Thymus (tissue), 11 donors: ENCODE results near the gene CHD5. TPM values are rescaled to one million over a fixed set of nuclear protein-coding genes. Genes with fewer than 3 reads are reported as not detected.
A peak's percentile ranks its signal among the peaks of the same experiment; 100 is the strongest.

Experiments used
- DNase-seq, 9 donors: peaks; one replicate each; pipeline ENCODE4 v3.0.0-alpha.2; 2013; ENCODE audit warnings: low spot score in 9 of 9, low read depth in 6 of 9, missing footprints in 1 of 9
- H3K27ac ChIP-seq, 2 donors: one replicate each; pipeline ENCODE4 v1.5.1; 2013; ENCODE audit warnings: control low read depth in 1 of 2, low read depth in 1 of 2, low read length in 1 of 2, mild to moderate bottlenecking in 1 of 2, moderate library complexity in 1 of 2
- H3K27me3 ChIP-seq, 2 donors: one replicate each; pipeline ENCODE4 v1.5.1; 2013; ENCODE audit warnings: low read length in 1 of 2; ENCODE audit not compliant: control insufficient read depth in 2 of 2, insufficient read depth in 1 of 2
- H3K36me3 ChIP-seq, 2 donors: one replicate each; pipeline ENCODE4 v1.5.1; 2013; ENCODE audit warnings: low read length in 1 of 2, mild to moderate bottlenecking in 1 of 2, moderate library complexity in 1 of 2; ENCODE audit not compliant: control insufficient read depth in 2 of 2, insufficient read depth in 2 of 2
- H3K4me1 ChIP-seq, 2 donors: one replicate each; pipeline ENCODE4 v1.5.1; 2013; ENCODE audit warnings: low read length in 2 of 2; ENCODE audit not compliant: control insufficient read depth in 2 of 2, insufficient read depth in 2 of 2
- H3K4me3 ChIP-seq, 2 donors: one replicate each; pipeline ENCODE4 v1.5.1; 2013; ENCODE audit warnings: low read length in 2 of 2, control low read depth in 1 of 2, mild to moderate bottlenecking in 1 of 2
- H3K9me3 ChIP-seq, 2 donors: one replicate each; pipeline ENCODE4 v1.5.1; 2013; ENCODE audit warnings: low read length in 1 of 2, mild to moderate bottlenecking in 1 of 2; ENCODE audit not compliant: control insufficient read depth in 2 of 2, insufficient read depth in 1 of 2
- WGBS: extraction: QIAGEN DNeasy Blood & Tissue Kit; methylation state at CpG from one replicate; pipeline ENCODE4 v1.1.7; 2013; 5-methylcytosine and 5-hydroxymethylcytosine counted together
- polyA plus RNA-seq: library from polyadenylated mRNA; stranded (reverse); fragments of 200-250 nt; gene quantifications from one replicate; pipeline ENCODE4 v1.2.3, GENCODE V29; 2013
- total RNA-seq: library from RNA; stranded (reverse); fragments of 120-200 nt; gene quantifications from one replicate; pipeline ENCODE4 v1.2.4, GENCODE V29; 2013
- donor health status: healthy.

Gene CHD5
- total and polyA plus RNA-seq, 2 donors: 0.28 to 0.98 TPM

- Histone ChIP-seq H3K4me3 (no peak overlapping the region), H3K4me1 (no peaks in the 10 kb centered on the region), H3K27me3 (peaks cover 0 to 10% of the 10 kb centered on the region in 2 donors), H3K27ac (no peak overlapping the region), H3K36me3 (no peaks in the 10 kb centered on the region), H3K9me3 (no peaks in the 10 kb centered on the region)
- peak in 2 of 9 donors; percentile 21 to 26 for DNase-seq
- 46% methylated on average over 15 of the region's 15 CpGs for WGBS
Observed at GRCh38 chr1:6108937-6109614, 71.0 kb downstream of the CHD5 start.

DNA sequence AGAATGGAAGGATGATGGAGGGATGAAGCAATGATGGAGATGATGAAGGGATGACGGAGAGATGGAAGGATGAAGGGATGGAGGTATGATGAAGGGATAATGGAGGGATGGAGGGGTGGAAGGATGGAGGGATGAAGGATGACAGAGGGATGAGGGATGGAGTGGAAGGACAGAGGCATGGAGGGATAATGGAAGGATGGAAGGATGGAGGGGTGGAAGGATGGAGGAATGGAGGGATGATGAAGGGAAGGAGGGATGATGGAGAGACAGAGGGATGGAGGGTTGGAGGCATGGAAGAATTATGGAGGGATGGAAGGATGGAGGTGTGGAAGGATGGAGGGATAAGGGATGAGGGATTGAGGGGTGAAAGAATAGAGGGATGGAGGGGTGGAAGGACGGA lies 71.6 kb downstream of the CHD5 start:
- H3K27ac ChIP-seq: no peak overlapping the region
- no peak overlapping the region for H3K4me3 ChIP-seq
- 66% methylated on average over 2 of the region's 2 CpGs for WGBS
- no peaks in the 10 kb centered on the region for H3K9me3 ChIP-seq
- H3K27me3 ChIP-seq: peaks cover 0 to 10% of the 10 kb centered on the region in 2 donors
- no peaks in the 10 kb centered on the region for H3K36me3 ChIP-seq
- no peaks in the 10 kb centered on the region for H3K4me1 ChIP-seq
- DNase-seq: no peak

DNA sequence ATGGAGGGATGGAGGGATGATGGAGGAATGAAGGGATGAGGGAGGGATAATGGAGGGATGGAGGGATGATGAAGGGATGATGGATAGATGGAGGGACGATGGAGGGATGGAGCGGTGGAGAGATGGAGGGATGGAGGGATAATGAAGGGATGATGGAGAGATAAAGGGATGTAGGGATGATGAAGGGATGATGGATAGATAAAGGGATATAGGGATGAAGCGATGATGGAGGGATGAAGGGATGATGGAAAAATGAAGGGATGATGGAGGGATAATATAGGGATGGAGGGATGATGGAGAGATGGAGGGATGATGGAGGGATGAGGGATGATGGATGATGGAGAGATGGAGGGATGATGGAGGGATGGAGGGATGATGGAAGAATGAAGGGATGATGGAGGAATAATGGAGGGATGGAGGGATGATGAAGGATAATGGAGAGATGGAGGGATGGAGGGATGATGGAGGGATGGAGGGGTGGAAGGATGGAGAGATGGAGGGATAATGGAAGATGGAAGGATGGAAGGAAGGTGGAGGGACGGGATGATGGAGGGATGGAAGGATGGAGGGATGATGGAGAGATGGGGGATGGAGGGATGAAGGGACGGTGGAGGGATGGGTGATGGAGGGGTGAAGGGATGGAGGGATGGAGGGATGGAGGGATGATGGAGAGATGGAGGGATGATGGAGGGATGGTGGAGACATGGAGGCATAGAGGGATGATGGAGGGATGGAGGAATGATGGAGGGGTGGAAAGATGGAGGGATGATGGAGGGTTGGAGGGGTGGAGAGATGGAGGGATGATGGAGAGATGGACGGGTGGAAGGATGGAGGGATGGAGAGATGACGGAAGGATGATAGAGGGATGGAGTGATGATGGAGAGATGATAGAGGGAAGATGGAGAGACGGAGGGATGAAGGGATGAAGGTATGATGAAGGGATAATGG lies 72.4 kb downstream of the CHD5 start:
- no peaks in the 10 kb centered on the region for H3K4me1 ChIP-seq
- H3K36me3 ChIP-seq: no peaks in the 10 kb centered on the region
- no peak for DNase-seq
- H3K9me3 ChIP-seq: no peaks in the 10 kb centered on the region
- H3K4me3 ChIP-seq: no peak overlapping the region
- H3K27ac ChIP-seq: no peak overlapping the region
- H3K27me3 ChIP-seq: peaks cover 0 to 10% of the 10 kb centered on the region in 2 donors
- 92% methylated on average over 8 of the region's 8 CpGs for WGBS

- H3K4me3 ChIP-seq: no peak overlapping the region
- peaks cover 0 to 10% of the 10 kb centered on the region in 2 donors for H3K27me3 ChIP-seq
- no peak for DNase-seq
- no peaks in the 10 kb centered on the region for H3K4me1 ChIP-seq
- 98% methylated on average over 6 of the region's 6 CpGs for WGBS
- H3K9me3 ChIP-seq: no peaks in the 10 kb centered on the region
- H3K36me3 ChIP-seq: no peaks in the 10 kb centered on the region
- H3K27ac ChIP-seq: no peak overlapping the region
Observed at GRCh38 chr1:6106977-6107376, 73.1 kb downstream of the CHD5 start.

DNA sequence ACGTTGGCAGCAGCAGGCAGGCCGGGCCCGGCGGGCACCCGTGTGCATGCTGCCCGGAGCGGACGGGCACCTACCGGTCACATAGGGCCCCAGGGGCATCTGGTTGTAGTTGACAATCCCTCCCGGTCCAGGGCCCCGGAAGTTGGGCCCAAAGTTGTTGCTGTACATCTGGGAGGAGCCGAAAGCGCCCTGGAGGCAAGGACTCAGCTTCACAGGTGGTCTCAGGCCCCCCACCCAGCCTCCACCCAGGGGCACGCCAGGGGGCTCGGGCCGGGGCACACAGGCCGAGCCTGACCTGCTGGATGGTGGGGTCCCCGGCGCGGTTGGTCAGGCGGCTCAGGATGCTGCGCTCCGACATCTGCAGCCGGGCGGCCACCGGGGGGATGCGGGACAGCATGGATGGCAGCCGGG lies 73.8 kb downstream of the CHD5 start:
- Histone ChIP-seq H3K27me3 (peaks cover 0 to 6% of the 10 kb centered on the region in 2 donors), H3K9me3 (no peaks in the 10 kb centered on the region), H3K4me3 (no peak overlapping the region), H3K27ac (no peak overlapping the region), H3K4me1 (no peaks in the 10 kb centered on the region), H3K36me3 (no peaks in the 10 kb centered on the region)
- no peak for DNase-seq
- WGBS: 95% methylated on average over 28 of the region's 28 CpGs

DNA sequence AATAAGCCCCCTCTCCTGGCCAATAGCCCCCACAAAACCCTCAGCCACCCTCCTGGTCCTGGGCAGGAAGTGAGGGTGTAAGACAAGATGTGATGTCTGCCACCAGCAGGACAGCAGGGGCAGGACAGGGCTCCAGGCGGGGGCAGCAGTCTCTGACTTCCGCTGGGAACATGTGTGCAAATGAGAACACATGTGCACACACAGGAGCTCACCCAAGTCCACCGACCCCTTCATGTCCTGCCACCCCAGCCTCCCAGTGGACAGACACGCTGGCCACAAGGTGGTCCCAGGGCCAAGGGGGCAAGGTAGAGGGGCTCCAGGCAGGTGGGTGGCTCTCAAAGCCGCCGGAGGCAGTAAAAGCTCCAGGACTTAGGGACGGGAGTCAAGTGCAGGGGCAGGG lies 74.4 kb downstream of the CHD5 start:
- no peaks in the 10 kb centered on the region for H3K4me1 ChIP-seq
- DNase-seq: no peak
- WGBS: 94% methylated on average over 7 of the region's 7 CpGs
- no peak overlapping the region for H3K27ac ChIP-seq
- H3K4me3 ChIP-seq: no peak overlapping the region
- no peaks in the 10 kb centered on the region for H3K36me3 ChIP-seq
- H3K27me3 ChIP-seq: peaks cover 0 to 6% of the 10 kb centered on the region in 2 donors
- H3K9me3 ChIP-seq: no peaks in the 10 kb centered on the region

- Histone ChIP-seq H3K27me3 (peaks cover 0 to 6% of the 10 kb centered on the region in 2 donors), H3K4me1 (no peaks in the 10 kb centered on the region), H3K36me3 (no peaks in the 10 kb centered on the region), H3K4me3 (no peak overlapping the region), H3K27ac (no peak overlapping the region), H3K9me3 (no peaks in the 10 kb centered on the region)
- DNase-seq: no peak
- WGBS: 79% methylated on average over 12 of the region's 12 CpGs
Observed at GRCh38 chr1:6105218-6105679, 74.9 kb downstream of the CHD5 start.

DNA sequence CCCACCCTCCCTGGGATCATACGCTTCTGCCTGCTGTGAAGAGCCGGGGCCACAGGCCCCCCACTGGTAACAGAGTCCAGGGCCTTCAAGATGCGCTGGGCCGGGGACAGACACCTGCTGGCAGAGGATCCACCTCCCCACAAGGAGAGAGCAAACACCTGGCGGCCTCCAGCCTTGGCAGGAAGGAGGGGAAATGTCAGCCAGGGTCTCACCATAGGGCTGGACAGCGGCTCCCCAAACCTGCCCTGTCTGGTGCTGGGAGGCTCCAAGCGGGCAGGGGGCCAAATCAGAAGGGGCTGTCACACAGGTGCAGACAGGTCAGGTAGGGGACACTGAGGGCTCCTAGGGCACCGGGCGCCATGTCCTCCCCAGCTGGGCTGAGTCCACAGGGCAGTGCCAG lies 75.5 kb downstream of the CHD5 start:
- no peaks in the 10 kb centered on the region for H3K36me3 ChIP-seq
- no peak overlapping the region for H3K4me3 ChIP-seq
- no peaks in the 10 kb centered on the region for H3K9me3 ChIP-seq
- no peak overlapping the region for H3K27ac ChIP-seq
- 92% methylated on average over 9 of the region's 9 CpGs for WGBS
- DNase-seq: no peak
- no peaks in the 10 kb centered on the region for H3K4me1 ChIP-seq
- H3K27me3 ChIP-seq: peaks cover 0 to 6% of the 10 kb centered on the region in 2 donors
